ENCODE measurements around the gene DBNDD2.

Gene DBNDD2

DNA sequence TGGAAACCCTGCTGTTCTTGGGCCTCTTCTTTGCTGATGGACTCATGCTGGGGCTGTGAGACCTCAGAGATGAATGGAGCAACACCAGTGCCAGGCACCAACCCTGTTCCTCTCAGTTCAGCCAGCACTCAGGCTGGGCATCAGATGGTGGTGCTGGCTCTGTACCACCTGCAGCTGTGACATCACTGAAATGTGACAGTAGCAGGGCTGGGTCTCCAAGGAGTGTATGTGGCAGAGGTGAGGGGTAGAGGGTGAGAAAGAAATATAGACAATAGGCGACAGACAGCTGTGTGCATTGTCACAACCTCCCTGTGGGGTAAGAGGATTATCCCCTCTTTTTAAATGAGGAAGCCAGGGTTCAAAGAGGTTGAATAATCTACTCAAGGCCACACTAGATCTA lies 29.9 kb upstream of the DBNDD2 start, which contains the start of gene TP53TG5:
TSS of gene TP53TG5 (minus strand) at position 135 of the 400 bp plus-strand sequence. CDS start at position 46, 89 bp downstream.
- DNase-seq (ENCODE audit: low spot score), result no peak

DNA sequence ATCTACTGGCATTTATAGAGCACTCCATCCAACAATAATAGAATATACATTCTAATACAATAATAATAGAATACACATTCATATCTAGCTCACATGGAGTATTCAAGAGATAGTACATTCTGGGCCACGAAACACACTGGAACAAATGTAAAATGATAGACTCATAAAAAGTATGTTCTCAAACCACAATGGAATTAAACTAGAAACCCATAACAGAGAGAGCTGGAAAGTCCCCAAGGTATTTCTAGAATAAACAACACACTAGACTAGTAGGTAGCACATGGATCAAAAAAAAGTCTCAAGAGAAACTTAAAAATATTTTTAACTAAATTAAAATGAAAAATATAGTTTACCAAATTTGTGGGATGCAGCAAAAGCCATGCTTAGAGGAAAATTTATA lies 20.8 kb upstream of the DBNDD2 start:
- no peak for DNase-seq (ENCODE audit: low spot score)

DNA sequence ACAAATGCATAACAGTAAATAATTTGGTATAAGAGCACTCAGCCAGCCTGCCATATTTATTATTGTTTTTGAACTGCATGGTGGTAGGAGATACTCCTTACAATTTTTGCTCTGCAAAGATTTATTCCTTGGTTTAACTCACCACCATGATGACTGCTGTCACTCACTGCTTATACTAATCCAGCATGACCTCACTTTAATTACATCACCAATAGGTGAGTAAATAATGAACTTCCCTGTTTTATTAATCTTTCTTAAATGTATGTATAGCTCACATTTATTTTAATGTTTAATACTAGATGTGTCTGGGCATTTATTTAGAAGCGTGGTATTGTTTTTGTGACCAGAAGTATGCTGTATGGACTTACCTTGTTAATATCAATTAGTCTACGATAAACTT lies 17.2 kb upstream of the DBNDD2 start:
- DNase-seq (ENCODE audit: low spot score), result no peak

DNA sequence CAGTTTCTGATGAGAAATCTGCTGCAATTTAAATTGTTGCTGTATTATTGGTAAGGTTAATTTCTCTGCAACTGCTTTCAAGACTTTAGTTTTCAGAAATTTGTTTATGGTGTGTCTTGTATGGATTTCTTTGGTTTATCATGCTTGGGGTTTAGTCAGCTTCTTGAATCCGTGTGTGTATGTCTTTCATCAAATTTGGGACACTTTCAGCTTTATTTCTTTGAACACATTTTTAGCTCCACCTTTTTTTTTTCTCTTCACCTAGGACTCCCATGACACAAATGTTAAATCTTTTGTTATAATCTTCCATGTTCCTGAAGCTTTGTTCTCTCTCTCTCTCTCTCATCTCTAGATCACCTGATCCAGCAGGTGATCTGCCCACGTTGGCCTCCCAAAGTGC lies 16.5 kb upstream of the DBNDD2 start:
- DNase-seq (ENCODE audit: low spot score), result no peak

GRCh38 chr20:45392733-45393132 lies 15.4 kb upstream of the DBNDD2 start:
- no peak for DNase-seq (ENCODE audit: low spot score)

DNA sequence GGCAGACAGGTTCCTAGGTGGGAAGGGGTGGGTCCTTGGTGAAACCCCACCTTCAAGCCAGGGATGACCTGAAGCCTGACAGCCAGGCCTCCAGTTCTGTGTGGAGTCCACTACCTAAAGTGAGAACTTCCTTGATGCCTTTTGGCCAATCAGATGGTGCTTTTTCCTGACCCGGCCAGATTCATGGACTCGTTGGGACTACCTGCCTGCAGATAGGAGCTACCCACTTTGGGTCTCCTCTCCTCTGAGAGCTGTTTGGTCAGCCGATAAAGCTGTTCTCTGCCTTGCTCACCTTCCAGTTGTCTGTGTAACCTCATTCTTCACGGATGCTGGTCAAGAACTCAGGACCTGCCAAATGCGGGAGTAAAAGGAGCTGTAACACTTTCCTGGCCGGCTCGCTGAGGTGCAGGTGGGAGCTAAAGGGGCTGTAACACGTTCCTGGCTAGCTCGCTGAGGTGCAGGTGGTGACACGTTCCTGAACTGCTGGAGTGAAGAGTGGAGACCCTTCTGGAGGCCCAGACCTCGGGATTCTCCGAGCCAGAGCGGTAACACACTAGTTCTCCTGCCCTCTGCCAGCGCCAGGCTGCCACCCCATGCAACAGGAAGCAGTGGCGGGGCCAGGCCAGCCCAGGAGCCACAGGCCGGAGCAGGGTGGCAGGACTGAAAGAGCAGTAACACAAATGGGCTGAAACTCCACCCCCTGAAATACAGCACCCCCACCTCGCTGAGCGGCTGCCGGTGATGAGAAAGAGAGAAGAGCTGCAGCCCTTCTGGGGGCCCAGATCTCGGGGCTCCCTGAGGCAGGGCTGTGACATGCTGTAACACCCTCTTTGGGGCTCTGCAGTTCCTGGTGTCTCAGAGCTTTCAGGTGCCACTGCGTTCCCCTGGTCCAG lies 13.6 kb upstream of the DBNDD2 start:
- DNase-seq (ENCODE audit: low spot score), result no peak

DNA sequence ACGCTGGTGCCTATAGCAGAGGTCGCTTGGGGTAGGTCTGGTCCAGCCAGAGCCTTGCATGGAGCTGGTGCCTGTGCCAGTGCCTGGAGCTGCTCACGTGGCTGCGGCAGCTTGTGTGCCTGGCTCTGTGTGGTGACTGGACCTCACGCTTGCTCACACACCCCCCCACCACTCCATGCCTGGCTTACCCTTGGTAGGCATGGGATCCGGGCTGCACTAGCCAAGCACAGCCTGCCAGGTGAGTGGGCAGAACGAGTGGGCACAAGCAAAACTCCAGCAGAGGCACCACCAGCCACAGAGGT lies 13.0 kb upstream of the DBNDD2 start:
- DNase-seq (ENCODE audit: low spot score), result no peak

DNA sequence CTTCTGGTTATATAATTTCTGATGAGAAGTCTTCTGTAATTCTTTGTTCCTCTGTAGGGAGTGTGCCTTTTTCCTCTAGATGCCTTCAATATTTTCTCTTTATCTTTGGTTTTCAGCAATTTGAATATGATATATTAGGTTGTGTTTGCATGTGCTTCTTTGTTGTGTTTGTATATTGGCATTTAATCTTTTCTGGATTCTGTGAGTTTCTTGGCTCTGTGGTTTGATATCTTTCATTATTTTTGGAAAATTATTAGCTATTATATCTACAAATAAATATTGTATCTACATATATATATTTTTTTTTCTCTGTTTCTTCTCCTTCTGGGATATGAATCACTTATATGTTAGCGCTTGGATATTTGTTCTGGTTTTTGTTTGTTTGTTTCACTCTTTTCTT lies 9.1 kb upstream of the DBNDD2 start:
- no peak for DNase-seq (ENCODE audit: low spot score)

- DNase-seq (ENCODE audit: low spot score), result no peak
Observed at GRCh38 chr20:45400346-45401031, 7.6 kb upstream of the DBNDD2 start.

GRCh38 chr20:45402946-45403345 lies 5.1 kb upstream of the DBNDD2 start:
- no peak for DNase-seq (ENCODE audit: low spot score)

- no peak for DNase-seq (ENCODE audit: low spot score)
Observed at GRCh38 chr20:45404438-45404837, 3.7 kb upstream of the DBNDD2 start.

- no peak for DNase-seq (ENCODE audit: low spot score)
Observed at GRCh38 chr20:45405571-45406259, 2.4 kb upstream of the DBNDD2 start.

- no peak for DNase-seq (ENCODE audit: low spot score)
Observed at GRCh38 chr20:45406260-45407066, 1.6 kb upstream of the DBNDD2 start.

- no peak for DNase-seq (ENCODE audit: low spot score)
Observed at GRCh38 chr20:45407067-45407745, 883 bp upstream of the DBNDD2 start.

- DNase-seq (ENCODE audit: low spot score), result no peak
Observed at GRCh38 chr20:45408646-45409213, 641 bp downstream of the DBNDD2 start.

GRCh38 chr20:45409521-45410272 lies 1.6 kb downstream of the DBNDD2 start:
- DNase-seq (ENCODE audit: low spot score), result no peak

GRCh38 chr20:45410887-45411286 lies 2.8 kb downstream of the DBNDD2 start:
- DNase-seq (ENCODE audit: low spot score), result no peak

- DNase-seq (ENCODE audit: low spot score), result no peak
Observed at GRCh38 chr20:45412653-45413052, 4.6 kb downstream of the DBNDD2 start.

DNA sequence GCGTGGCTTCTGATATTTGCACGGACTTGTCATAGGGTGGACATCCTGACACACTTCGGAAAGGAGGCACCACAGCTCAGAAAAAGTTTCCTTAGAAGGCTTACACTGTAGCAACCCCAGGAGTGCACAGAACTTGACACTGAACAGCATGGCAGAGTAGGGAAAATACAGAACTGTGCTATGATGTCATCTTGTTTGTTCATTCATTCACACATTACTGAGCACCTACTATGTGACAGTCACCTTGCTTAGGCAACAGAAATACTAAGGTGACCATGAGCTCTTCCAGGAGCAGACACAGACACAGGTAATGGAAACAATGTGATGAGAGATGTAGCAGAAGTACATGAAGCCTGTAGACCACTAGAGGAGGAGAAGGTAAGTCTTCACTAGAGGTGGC lies 5.4 kb downstream of the DBNDD2 start:
- DNase-seq (ENCODE audit: low spot score), result no peak

Measured in hematopoietic multipotent progenitor cell treated with erythropoietin and hydrocortisone succinate and interleukin-3 and kit ligand, for 17 days (in vitro differentiated cells).